Hepatocyte (in vitro differentiated cells): ENCODE results near the gene CAD. TPM values are rescaled to one million over a fixed set of nuclear protein-coding genes. Genes with fewer than 3 reads are reported as not detected.

Experiments
- DNase-seq: peaks from one replicate; pipeline ENCODE4 v3.0.0-alpha.2; 2016; ENCODE audit warnings: low spot score
- H2AFZ ChIP-seq: fragments of 200-600 bp; sonication (generic); 2 replicates; pipeline ENCODE4 v1.6.0; 2016; ENCODE audit warnings: antibody characterized with exemption, mild to moderate bottlenecking
- H3K27ac ChIP-seq: fragments of 200-600 bp; sonication (generic); 2 replicates; pipeline ENCODE4 v1.5.1; 2016; ENCODE audit warnings: mild to moderate bottlenecking
- H3K27me3 ChIP-seq: fragments of 200-600 bp; sonication (generic); 2 replicates; pipeline ENCODE4 v1.6.1; 2016
- H3K36me3 ChIP-seq: fragments of 200-600 bp; sonication (generic); replicated peaks from 2 replicates; pipeline ENCODE4 v1.5.1; 2016; ENCODE audit warnings: low read depth; ENCODE audit not compliant: insufficient read depth
- H3K4me1 ChIP-seq: fragments of 200-600 bp; sonication (generic); 2 replicates; pipeline ENCODE4 v1.5.1; 2016; ENCODE audit warnings: mild to moderate bottlenecking, moderate library complexity; ENCODE audit not compliant: insufficient read depth
- H3K4me2 ChIP-seq: fragments of 200-600 bp; sonication (generic); 2 replicates; pipeline ENCODE4 v1.6.0; 2016
- H3K4me3 ChIP-seq: fragments of 200-600 bp; sonication (generic); 2 replicates; pipeline ENCODE4 v1.5.1; 2016; ENCODE audit warnings: mild to moderate bottlenecking
- H3K79me2 ChIP-seq: fragments of 200-600 bp; sonication (generic); 2 replicates; pipeline ENCODE4 v1.6.0; 2017; ENCODE audit warnings: mild to moderate bottlenecking
- H3K9me2 ChIP-seq: fragments of 200-600 bp; sonication (generic); replicated peaks from 2 replicates; pipeline ENCODE4 v1.6.0; 2017; ENCODE audit warnings: mild to moderate bottlenecking; ENCODE audit not compliant: insufficient read depth
- H3K9me3 ChIP-seq: fragments of 200-600 bp; sonication (generic); 2 replicates; pipeline ENCODE4 v1.5.1; 2016; ENCODE audit warnings: low read depth, mild to moderate bottlenecking
- H4K20me1 ChIP-seq: fragments of 200-600 bp; sonication (generic); 2 replicates; pipeline ENCODE4 v1.6.0; 2016; ENCODE audit warnings: mild to moderate bottlenecking; ENCODE audit not compliant: insufficient read depth, poor library complexity, severe bottlenecking
- CTCF ChIP-seq: fragments of 200-600 bp; sonication (generic); IDR thresholded peaks from 2 replicates; pipeline ENCODE4 v1.5.1; 2016; ENCODE audit warnings: antibody characterized with exemption, mild to moderate bottlenecking; ENCODE audit not compliant: poor library complexity
- EZH2 ChIP-seq: fragments of 200-600 bp; sonication (generic); IDR thresholded peaks from 2 replicates; pipeline ENCODE4 v1.6.1; 2016; ENCODE audit warnings: antibody characterized with exemption, mild to moderate bottlenecking, borderline replicate concordance
- EZH2phosphoT487 ChIP-seq: fragments of 200-600 bp; sonication (generic); IDR thresholded peaks from one replicate; pipeline ENCODE4 v1.6.1; 2018; ENCODE audit warnings: antibody characterized with exemption, mild to moderate bottlenecking, low read depth, moderate library complexity; ENCODE audit not compliant: unreplicated experiment, severe bottlenecking
- WGBS: methylation state at CpG from one replicate; pipeline ENCODE4 v1.1.6; 2016; ENCODE audit warnings: low lambda C conversion rate; ENCODE audit errors: missing lambda C conversion rate; 5-methylcytosine and 5-hydroxymethylcytosine counted together
- polyA plus RNA-seq: library from polyadenylated mRNA; unstranded; fragments of >200 nt; fragmentation: Nextera tagmentation; extraction: Ambion mirVana; gene quantifications from 2 replicates; pipeline ENCODE4 v1.2.1, GENCODE V29; 2016
- total RNA-seq: library from RNA; depleted of rRNA; stranded (reverse); fragments of >200 nt; gene quantifications from 2 replicates; pipeline ENCODE4 v1.2.3, GENCODE V29; 2014

The CAD gene
- total and polyA plus RNA-seq, 2 experiments from 2014 or later = 16.6 to 20.7 TPM

DNA sequence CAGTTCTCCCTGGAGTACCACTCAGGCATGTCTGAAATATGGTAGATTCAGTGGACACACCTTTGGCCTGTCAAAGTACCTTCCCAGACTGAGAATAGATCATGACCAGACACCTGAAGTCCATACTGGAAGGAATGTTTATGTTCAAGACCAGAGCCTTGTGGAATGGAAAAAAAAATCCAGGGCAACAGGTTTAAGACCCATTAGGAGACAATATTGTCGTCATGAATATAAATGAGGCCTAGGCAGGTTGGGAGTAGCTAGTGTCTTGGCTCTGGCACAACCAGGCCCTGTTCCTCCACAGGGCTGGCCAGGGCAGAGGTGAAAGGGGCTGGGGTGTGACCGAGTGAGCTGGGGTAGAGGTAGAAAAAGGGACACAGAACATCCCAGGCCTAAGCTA is 18.5 kb upstream of the CAD start:
- Histone ChIP-seq H3K9me3 (no peaks in the 10 kb centered on the region), H4K20me1 (no peaks in the 10 kb centered on the region), H2AFZ (no peak overlapping the region), H3K4me3 (no peak overlapping the region), H3K79me2 (no peaks in the 10 kb centered on the region), H3K4me1 (no peaks in the 10 kb centered on the region), H3K27ac (no peak overlapping the region), H3K9me2 (no peaks in the 10 kb centered on the region), H3K27me3 (no peaks in the 10 kb centered on the region), H3K4me2 (no peak overlapping the region), H3K36me3 (no peaks in the 10 kb centered on the region)
- WGBS = 70% methylated on average over 2 of the region's 2 CpGs
- DNase-seq = no peak
- TF ChIP-seq CTCF (no peak), EZH2 (no peak), EZH2phosphoT487 (no peak)

DNA sequence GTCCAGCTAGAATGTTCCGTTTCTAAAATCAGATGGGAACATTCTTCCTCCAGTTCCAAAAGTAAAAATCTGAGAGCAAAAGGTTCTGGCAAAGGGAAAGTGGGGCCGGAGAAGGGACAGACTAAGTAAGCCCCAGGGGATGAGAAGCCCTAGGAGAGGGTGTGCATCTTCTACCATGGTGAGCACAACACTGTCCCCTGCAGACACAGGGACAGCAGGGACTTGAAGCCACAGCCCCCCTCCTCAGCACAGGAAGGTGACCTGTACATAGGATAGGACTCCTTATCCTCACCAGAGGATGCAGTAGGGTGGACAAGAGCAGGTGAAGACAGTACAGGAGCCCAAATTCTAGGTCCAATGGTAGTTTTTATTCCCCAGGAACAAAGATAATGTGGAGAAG is 17.9 kb upstream of the CAD start:
- Histone ChIP-seq H3K4me2 (no peak overlapping the region), H3K4me1 (no peaks in the 10 kb centered on the region), H3K79me2 (no peaks in the 10 kb centered on the region), H3K36me3 (no peaks in the 10 kb centered on the region), H3K27ac (no peak overlapping the region), H4K20me1 (no peaks in the 10 kb centered on the region), H2AFZ (no peak overlapping the region), H3K9me2 (no peaks in the 10 kb centered on the region), H3K9me3 (no peaks in the 10 kb centered on the region), H3K4me3 (no peak overlapping the region), H3K27me3 (no peaks in the 10 kb centered on the region)
- DNase-seq = no peak
- TF ChIP-seq EZH2 (no peak), CTCF (no peak), EZH2phosphoT487 (no peak)
- 85% methylated on average over 2 of the region's 2 CpGs for WGBS

DNA sequence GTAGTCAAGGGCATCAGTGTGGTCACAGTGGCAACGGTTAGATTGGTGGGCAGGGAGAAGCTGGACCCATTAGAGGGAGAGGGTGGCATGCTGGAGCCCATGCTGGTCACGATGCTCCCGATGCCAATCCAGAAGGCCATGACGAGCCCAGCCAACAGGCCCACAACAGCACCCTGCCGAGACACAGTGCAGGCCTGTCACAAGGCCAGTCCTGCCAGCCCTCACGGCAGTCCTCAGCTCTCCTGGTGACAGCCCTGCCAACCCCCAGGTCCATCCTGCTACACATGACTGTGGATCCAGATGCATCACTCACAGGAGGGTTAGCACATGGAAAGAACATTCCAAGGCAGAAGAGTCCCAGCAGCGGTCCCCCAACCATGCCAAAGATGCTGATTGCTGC is 15.5 kb upstream of the CAD start:
- no peak for TF ChIP-seq EZH2
- no peak for TF ChIP-seq CTCF
- TF ChIP-seq EZH2phosphoT487 = no peak
- H3K79me2 ChIP-seq = no peaks in the 10 kb centered on the region
- H3K9me3 ChIP-seq = no peaks in the 10 kb centered on the region
- no peaks in the 10 kb centered on the region for H3K9me2 ChIP-seq
- no peaks in the 10 kb centered on the region for H3K4me1 ChIP-seq
- no peaks in the 10 kb centered on the region for H3K36me3 ChIP-seq
- no peak for DNase-seq
- H3K4me3 ChIP-seq = no peak overlapping the region
- H4K20me1 ChIP-seq = no peaks in the 10 kb centered on the region
- H3K4me2 ChIP-seq = no peak overlapping the region
- H3K27ac ChIP-seq = no peak overlapping the region
- H2AFZ ChIP-seq = no peak overlapping the region
- no peaks in the 10 kb centered on the region for H3K27me3 ChIP-seq
- WGBS = 96% methylated on average over 7 of the region's 7 CpGs

GRCh38 chr2:27202854-27203253 is 14.3 kb upstream of the CAD start:
- Histone ChIP-seq H3K27ac (no peak overlapping the region), H3K79me2 (no peaks in the 10 kb centered on the region), H3K4me1 (no peaks in the 10 kb centered on the region), H3K9me2 (no peaks in the 10 kb centered on the region), H3K27me3 (no peaks in the 10 kb centered on the region), H3K36me3 (no peaks in the 10 kb centered on the region), H4K20me1 (no peaks in the 10 kb centered on the region), H3K9me3 (no peaks in the 10 kb centered on the region), H2AFZ (no peak overlapping the region), H3K4me3 (no peak overlapping the region), H3K4me2 (no peak overlapping the region)
- WGBS = 97% methylated on average over 2 of the region's 2 CpGs
- TF ChIP-seq EZH2phosphoT487 (no peak), CTCF (no peak), EZH2 (no peak)
- DNase-seq = no peak
